Cardiac fibroblast (primary cell): ENCODE results near the gene TMEM225.
"Not testable (repeated sequence)": the region's sequence is repeated elsewhere in the genome, so short reads cannot be mapped to it uniquely, and the experiment has no call there.

Experiments used
- DNase-seq, 2 donors: peaks; one replicate each; pipeline versions ENCODE4 v3.0.0 to v3.0.0-alpha.2; 2010; ENCODE audit warnings: low read depth in 2 of 2
- H3K4me3 ChIP-seq, 2 donors: replicated peaks in 1 of 2; 1 replicate in 1 of 2; 2 replicates in 1 of 2; pipeline ENCODE4 v1.5.1; 2011; ENCODE audit warnings: low read depth in 2 of 2, low read length in 2 of 2, mild to moderate bottlenecking in 2 of 2, moderate library complexity in 1 of 2
- TF ChIP-seq, protein P1 (sequence below): IDR thresholded peaks from one replicate; pipeline ENCODE4 v1.5.1; 2011; ENCODE audit warnings: low read depth, mild to moderate bottlenecking, low read length, inconsistent platforms

TMEM225 gene

DNA sequence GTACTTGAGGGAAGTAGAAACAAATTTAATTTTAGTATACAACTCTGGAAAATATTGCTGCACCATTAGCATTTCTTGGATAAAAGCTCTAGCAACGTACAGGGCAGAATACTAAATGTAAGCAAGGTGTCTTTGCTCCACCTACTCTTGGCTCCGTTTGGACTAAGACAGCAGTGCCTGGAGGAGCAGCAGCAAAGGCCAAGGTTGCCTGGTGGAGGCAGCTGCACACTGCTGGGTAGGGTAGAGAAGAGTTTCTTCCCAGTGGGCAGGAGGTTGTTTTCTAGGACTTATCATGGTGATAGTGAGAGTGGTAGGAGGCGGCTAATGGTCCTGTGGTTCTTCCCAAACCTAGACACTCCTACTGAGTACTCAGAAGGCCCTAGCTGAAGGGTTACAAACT, 14.3 kb upstream of the TMEM225 start:
- no peak overlapping the region for H3K4me3 ChIP-seq
- TF ChIP-seq, protein P1, sequence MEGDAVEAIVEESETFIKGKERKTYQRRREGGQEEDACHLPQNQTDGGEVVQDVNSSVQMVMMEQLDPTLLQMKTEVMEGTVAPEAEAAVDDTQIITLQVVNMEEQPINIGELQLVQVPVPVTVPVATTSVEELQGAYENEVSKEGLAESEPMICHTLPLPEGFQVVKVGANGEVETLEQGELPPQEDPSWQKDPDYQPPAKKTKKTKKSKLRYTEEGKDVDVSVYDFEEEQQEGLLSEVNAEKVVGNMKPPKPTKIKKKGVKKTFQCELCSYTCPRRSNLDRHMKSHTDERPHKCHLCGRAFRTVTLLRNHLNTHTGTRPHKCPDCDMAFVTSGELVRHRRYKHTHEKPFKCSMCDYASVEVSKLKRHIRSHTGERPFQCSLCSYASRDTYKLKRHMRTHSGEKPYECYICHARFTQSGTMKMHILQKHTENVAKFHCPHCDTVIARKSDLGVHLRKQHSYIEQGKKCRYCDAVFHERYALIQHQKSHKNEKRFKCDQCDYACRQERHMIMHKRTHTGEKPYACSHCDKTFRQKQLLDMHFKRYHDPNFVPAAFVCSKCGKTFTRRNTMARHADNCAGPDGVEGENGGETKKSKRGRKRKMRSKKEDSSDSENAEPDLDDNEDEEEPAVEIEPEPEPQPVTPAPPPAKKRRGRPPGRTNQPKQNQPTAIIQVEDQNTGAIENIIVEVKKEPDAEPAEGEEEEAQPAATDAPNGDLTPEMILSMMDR: no peak
- DNase-seq: no peak

DNA sequence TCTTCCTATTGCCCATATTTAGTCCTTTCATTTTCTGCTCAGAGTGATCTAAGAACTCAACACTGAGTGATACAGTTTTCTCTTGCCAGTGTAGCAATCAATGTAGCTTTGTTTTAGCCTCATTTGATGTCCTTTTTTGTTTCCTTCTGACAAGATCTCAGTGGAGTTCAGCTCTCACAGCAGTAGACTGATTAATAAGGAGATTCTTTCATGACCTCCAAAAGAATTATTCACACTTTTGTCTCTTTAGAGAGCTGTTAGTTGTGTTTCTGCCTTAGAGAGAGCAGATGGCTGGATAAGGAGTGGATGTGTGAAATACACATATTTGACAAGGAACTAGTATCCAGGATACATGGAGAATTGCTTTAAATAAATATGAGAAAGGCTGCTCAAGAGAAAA, 6.6 kb upstream of the TMEM225 start:
- DNase-seq: no peak
- TF ChIP-seq, protein P1: no peak
- no peak overlapping the region for H3K4me3 ChIP-seq

DNA sequence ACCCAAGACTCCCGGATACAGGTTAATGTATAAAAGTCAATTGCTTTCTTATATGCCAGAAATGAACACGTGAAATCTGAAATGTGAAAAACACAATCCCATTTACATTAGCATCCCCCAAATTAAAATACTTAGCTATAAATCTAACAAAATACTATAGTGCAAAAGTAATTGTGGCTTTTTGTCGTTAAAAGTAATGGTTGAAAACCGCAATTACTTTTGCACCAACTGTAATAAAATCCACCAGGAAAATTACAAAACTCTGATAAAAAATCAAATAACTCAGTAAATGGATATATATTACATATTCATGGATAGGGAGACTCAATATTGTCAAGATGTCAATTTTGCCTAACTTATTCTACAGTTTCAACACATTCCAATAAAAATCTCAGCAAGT, 4.6 kb downstream of the TMEM225 start:
- no peak for DNase-seq
- TF ChIP-seq, protein P1: no peak
- no peak overlapping the region for H3K4me3 ChIP-seq

DNA sequence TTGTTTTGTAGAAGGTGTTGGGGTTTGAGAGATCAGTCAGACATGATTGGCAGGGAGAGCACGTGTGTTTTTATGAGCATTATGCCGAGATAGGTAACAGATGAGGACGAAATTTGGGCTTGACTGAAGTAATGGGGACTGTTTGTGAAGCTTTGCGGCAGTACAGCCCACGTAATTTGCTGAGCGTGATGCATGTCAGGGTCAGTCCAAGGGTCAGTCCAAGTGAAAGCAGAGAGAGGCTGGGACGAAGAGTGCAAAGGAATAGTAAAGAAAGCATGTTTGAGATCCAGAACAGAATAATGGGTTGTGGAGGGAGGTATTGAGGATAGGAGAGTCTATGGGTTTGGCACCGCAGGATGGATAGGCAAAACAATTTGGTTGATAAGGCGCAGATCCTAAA, 17.7 kb downstream of the TMEM225 start:
- not testable (repeated sequence) for H3K4me3 ChIP-seq, DNase-seq

DNA sequence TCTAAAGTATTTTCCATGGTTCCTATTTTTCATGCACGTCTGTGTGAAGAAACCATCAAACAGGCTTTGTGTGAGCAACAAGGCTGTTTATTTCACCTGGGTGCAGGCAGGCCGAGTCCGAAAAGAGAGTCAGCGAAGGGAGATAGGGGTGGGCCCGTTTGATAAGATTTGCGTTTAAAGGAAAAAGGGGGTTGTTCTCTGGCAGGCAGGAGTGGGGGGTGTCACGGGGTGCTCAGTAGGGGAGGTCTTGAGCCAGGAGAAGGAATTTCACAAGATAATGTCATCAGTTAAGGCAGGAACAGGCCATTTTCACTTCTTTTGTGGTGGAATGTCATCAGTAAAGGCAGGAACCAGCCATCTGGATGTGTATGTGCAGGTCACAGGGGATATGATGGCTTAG, 20.2 kb downstream of the TMEM225 start:
- DNase-seq, H3K4me3 ChIP-seq: not testable (repeated sequence)

DNA sequence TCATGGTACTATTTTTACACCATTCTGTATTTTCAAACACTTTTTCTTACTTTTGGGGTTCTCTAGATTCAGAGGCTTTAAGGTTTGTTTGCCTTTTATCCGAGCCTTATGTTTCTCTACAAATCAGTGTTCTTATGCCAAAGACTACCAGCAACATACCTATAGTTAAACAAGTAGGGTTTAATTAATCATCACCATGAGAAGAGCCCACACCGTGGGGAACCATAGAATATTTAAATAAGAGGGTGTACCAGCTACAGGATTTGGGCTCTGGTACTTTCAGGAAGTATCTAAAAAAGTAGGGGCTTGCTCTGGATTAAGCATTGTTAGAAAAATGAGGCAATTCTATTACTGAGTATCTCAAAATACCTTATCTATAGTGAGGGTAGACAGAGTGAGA, 25.7 kb downstream of the TMEM225 start:
- H3K4me3 ChIP-seq: no peak overlapping the region
- TF ChIP-seq, protein P1: no peak
- no peak for DNase-seq

DNA sequence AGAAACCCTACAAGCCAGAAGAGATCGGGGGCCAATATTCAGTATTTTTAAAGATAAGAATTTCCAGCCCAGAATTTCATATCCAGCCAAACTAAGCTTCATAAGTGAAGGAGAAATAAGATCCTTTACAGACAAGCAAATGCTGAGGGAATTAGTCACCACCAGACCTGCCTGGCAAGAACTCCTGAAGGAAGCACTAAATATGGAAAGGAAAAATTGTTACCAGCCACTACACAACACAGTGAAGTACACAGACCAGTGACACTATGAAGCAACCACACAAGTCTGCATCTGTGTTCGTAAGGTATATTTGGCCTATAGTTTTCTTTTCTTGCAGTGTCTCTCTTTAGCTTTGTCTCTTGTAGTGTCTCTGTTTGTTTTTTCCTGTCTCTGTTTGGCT, 29.0 kb downstream of the TMEM225 start:
- TF ChIP-seq, protein P1: no peak
- H3K4me3 ChIP-seq: no peak overlapping the region
- DNase-seq: peak in 1 of 2 donors; percentile 41

DNA sequence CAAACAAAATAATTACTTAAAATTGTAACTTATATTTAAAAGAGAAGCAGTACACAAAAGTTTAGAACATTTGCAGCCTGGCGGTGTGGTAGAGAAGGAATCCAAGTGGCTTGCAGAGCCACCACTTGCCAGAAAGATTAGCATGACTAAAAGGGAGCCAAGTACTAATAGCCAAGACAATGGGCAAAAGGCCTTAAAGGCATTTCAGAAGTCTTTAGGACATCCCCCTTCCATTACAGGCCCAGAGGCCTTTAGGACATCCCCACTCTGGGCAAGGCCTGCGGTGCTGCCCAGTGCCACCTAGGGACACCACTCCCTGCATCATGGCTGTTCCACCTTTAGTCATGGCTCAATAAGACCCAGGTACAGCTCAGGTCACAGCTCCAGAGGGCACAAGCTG, 32.4 kb downstream of the TMEM225 start:
- no peak for DNase-seq
- H3K4me3 ChIP-seq: no peak overlapping the region
- TF ChIP-seq, protein P1: no peak
